ENCODE results near the gene FAM83G. TPM values are rescaled to one million over a fixed set of nuclear protein-coding genes. Genes with fewer than 3 reads are reported as not detected.

Gene FAM83G
- total RNA-seq, 1 experiment from 2014 or later, result 38.7 TPM

GRCh38 chr17:18970582-18971480 lies 33.7 kb downstream of the FAM83G start:
- no peak overlapping the region; the same call in 1 of the 2 replicates for H3K14ac ChIP-seq (ENCODE audit: insufficient read depth, low read length)
- H3K4me1 Mint-ChIP-seq, result peaks cover 26 to 33% of the 10 kb centered on the region in 2 experiments
- H3K23me2 ChIP-seq (ENCODE audit: insufficient read length, low read depth, low read length, poor library complexity, severe bottlenecking), result no peaks in the 10 kb centered on the region
- WGBS (ENCODE audit: extremely low coverage, insufficient read length, low lambda C conversion rate), result no CpG with 5 or more reads among the region's 28 CpGs
- H3K79me2 ChIP-seq (ENCODE audit: insufficient read depth, low read length), result no peaks in the 10 kb centered on the region
- no peaks in the 10 kb centered on the region for H3K27me3 Mint-ChIP-seq (ENCODE audit: low read depth)
- H3K9me3 Mint-ChIP-seq, result no peaks in the 10 kb centered on the region
- no peaks in the 10 kb centered on the region for H4K20me1 ChIP-seq (ENCODE audit: control insufficient read depth, insufficient read depth, insufficient read length)
- H3K9me3 ChIP-seq (ENCODE audit: control insufficient read depth, low read depth, low read length), result no peaks in the 10 kb centered on the region
- H3K18ac ChIP-seq (ENCODE audit: insufficient read length, low read depth, low read length), result no peak overlapping the region
- TF ChIP-seq, protein P1, sequence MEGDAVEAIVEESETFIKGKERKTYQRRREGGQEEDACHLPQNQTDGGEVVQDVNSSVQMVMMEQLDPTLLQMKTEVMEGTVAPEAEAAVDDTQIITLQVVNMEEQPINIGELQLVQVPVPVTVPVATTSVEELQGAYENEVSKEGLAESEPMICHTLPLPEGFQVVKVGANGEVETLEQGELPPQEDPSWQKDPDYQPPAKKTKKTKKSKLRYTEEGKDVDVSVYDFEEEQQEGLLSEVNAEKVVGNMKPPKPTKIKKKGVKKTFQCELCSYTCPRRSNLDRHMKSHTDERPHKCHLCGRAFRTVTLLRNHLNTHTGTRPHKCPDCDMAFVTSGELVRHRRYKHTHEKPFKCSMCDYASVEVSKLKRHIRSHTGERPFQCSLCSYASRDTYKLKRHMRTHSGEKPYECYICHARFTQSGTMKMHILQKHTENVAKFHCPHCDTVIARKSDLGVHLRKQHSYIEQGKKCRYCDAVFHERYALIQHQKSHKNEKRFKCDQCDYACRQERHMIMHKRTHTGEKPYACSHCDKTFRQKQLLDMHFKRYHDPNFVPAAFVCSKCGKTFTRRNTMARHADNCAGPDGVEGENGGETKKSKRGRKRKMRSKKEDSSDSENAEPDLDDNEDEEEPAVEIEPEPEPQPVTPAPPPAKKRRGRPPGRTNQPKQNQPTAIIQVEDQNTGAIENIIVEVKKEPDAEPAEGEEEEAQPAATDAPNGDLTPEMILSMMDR (conservative IDR thresholded peaks at IDR 0.05), result peak; percentile 23; the same call in 2 of the 3 replicates
- no peak overlapping the region for H3K4me2 ChIP-seq (ENCODE audit: insufficient read depth, insufficient read length, low read length)
- no peak overlapping the region for H4K91ac ChIP-seq (ENCODE audit: insufficient read length, low read depth, low read length)
- no peak overlapping the region for H2BK20ac ChIP-seq (ENCODE audit: low read depth, low read length, poor library complexity, severe bottlenecking)
- H3K9ac ChIP-seq (ENCODE audit: extremely low read depth, insufficient read length, low read length), result no peak overlapping the region
- no peak overlapping the region for H3K27ac ChIP-seq (ENCODE audit: insufficient read length, low read depth, low read length)
- H3T11ph ChIP-seq (ENCODE audit: low read length), result no peak overlapping the region
- peak overlapping the region in 1 of 3 experiments; percentile 82; a peak in 2 of 7 replicates for H3K27ac Mint-ChIP-seq
- H2BK120ac ChIP-seq (ENCODE audit: low read depth, low read length, poor library complexity, severe bottlenecking), result no peak overlapping the region
- no peak overlapping the region for H2BK5ac ChIP-seq (ENCODE audit: insufficient read length, low read length)
- H3K4me1 ChIP-seq (ENCODE audit: insufficient read depth, low read length), result no peaks in the 10 kb centered on the region
- no peak overlapping the region for H4K5ac ChIP-seq (ENCODE audit: insufficient read length, low read depth, low read length)
- H3K4me3 Mint-ChIP-seq, result no peak overlapping the region
- H3K56ac ChIP-seq (ENCODE audit: insufficient read length, low read depth, low read length), result no peak overlapping the region
- H2AFZ ChIP-seq (ENCODE audit: low read length), result no peak overlapping the region
- H2BK15ac ChIP-seq (ENCODE audit: low read depth, low read length), result no peak overlapping the region
- H2BK12ac ChIP-seq (ENCODE audit: insufficient read length, low read depth, low read length), result no peak overlapping the region
- peaks cover 2 to 42% (median 31%) of the 10 kb centered on the region in 3 experiments; a peak in 6 of 7 replicates for H3K36me3 Mint-ChIP-seq (ENCODE audit: insufficient read depth in 1 of 3, low read depth in 3 of 3)
- H3K4ac ChIP-seq (ENCODE audit: low read depth, low read length), result no peak overlapping the region
- no peak for DNase-seq
- H3K79me1 ChIP-seq (ENCODE audit: insufficient read depth, low read depth, low read length, poor library complexity, severe bottlenecking), result no peaks in the 10 kb centered on the region
- no peaks in the 10 kb centered on the region for H3K27me3 ChIP-seq (ENCODE audit: insufficient read depth, low read length)
- no peak overlapping the region for H2AK5ac ChIP-seq (ENCODE audit: insufficient read length, low read length)
- no peak overlapping the region for H4K8ac ChIP-seq (replicated peaks; ENCODE audit: insufficient read length, low read depth, low read length)
- H3K23ac ChIP-seq (ENCODE audit: insufficient read length, low read depth, low read length), result no peak overlapping the region
